MM.1S (cell line): Measurements from ENCODE around the gene MEG3.

Experiments
- DNase-seq: peaks from one replicate; pipeline ENCODE4 v3.0.0-alpha.2; 2015
- H2AFZ ChIP-seq: fragments of 300-600 bp; sonication (generic); 2 replicates; pipeline ENCODE4 v1.6.0; 2016; ENCODE audit warnings: antibody characterized with exemption, low read length
- H3F3A ChIP-seq: fragments of 300-600 bp; sonication (generic); 2 replicates; pipeline ENCODE4 v1.6.1; 2016; ENCODE audit warnings: mild to moderate bottlenecking, antibody characterized with exemption, low read length, moderate library complexity, mixed read lengths; ENCODE audit not compliant: insufficient read depth
- H3K27ac ChIP-seq: fragments of 300-600 bp; sonication (generic); 2 replicates; pipeline ENCODE4 v1.5.1; 2016; ENCODE audit warnings: mild to moderate bottlenecking, low read length
- H3K27me3 ChIP-seq: fragments of 300-600 bp; sonication (generic); replicated peaks from 2 replicates; pipeline ENCODE4 v1.6.0; 2016; ENCODE audit warnings: low read length; ENCODE audit not compliant: insufficient read depth
- H3K36me3 ChIP-seq: fragments of 300-600 bp; sonication (generic); replicated peaks from 2 replicates; pipeline ENCODE4 v1.6.1; 2016; ENCODE audit warnings: mild to moderate bottlenecking, low read length, mixed read lengths; ENCODE audit not compliant: insufficient read depth
- H3K4me1 ChIP-seq: fragments of 300-600 bp; sonication (generic); 2 replicates; pipeline ENCODE4 v1.6.1; 2016; ENCODE audit warnings: low read length, mixed read lengths
- H3K4me2 ChIP-seq: fragments of 300-600 bp; sonication (generic); 2 replicates; pipeline ENCODE4 v1.6.0; 2016; ENCODE audit warnings: low read depth, low read length
- H3K4me3 ChIP-seq: fragments of 300-600 bp; sonication (generic); 2 replicates; pipeline ENCODE4 v1.5.1; 2016; ENCODE audit warnings: low read length, mixed read lengths
- H3K79me2 ChIP-seq: fragments of 300-600 bp; sonication (generic); 2 replicates; pipeline ENCODE4 v1.6.1; 2016; ENCODE audit warnings: mixed run types, low read length, mixed read lengths
- H3K9ac ChIP-seq: fragments of 300-600 bp; sonication (generic); 2 replicates; pipeline ENCODE4 v1.6.1; 2016; ENCODE audit warnings: low read length, mixed read lengths
- H3K9me2 ChIP-seq: fragments of 300-600 bp; sonication (generic); replicated peaks from 2 replicates; pipeline ENCODE4 v1.6.1; 2016; ENCODE audit warnings: mild to moderate bottlenecking, low read length, mixed read lengths; ENCODE audit not compliant: insufficient read depth
- H3K9me3 ChIP-seq: fragments of 300-600 bp; sonication (generic); replicated peaks from 2 replicates; pipeline ENCODE4 v1.6.1; 2016; ENCODE audit warnings: mild to moderate bottlenecking, low read length, mixed read lengths; ENCODE audit not compliant: insufficient read depth
- H4K20me1 ChIP-seq: fragments of 300-600 bp; sonication (generic); 2 replicates; pipeline ENCODE4 v1.6.1; 2016; ENCODE audit warnings: mild to moderate bottlenecking, low read length, moderate library complexity, mixed read lengths; ENCODE audit not compliant: insufficient read depth
- EZH2 ChIP-seq: fragments of 300-600 bp; sonication (generic); optimal IDR thresholded peaks from 2 replicates; pipeline ENCODE3; 2017; ENCODE audit warnings: low read depth, mild to moderate bottlenecking, antibody characterized with exemption, low read length, mixed read lengths
- EZH2phosphoT487 ChIP-seq: fragments of 300-600 bp; sonication (generic); IDR thresholded peaks from 2 replicates; pipeline ENCODE4 v1.6.1; 2018; ENCODE audit warnings: antibody characterized with exemption, low read length
- TF ChIP-seq, protein P1 (sequence below): fragments of 300-600 bp; sonication (generic); IDR thresholded peaks from 2 replicates; pipeline ENCODE4 v1.5.1; 2016; ENCODE audit warnings: antibody characterized with exemption, low read length, mixed read lengths

Gene MEG3

DNA sequence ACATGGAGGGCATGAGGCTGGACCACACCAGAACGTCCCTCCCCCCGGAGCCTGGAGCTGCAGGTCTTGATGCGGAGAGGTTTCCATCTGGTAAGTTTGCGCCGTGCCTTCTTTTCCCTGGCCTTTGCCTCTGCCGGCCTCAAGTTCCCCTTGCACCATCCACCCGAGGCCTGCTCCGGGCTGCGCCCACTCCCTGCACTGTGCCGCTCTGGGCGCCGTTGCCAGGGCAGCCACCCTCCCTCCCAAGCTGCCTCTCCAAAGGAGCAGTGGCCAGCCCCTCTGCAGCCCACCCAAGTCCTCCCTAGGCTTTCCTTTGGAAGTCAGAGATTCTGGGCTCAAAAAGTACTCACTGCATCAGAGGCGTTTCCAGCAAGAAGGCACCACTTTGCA is 46.2 kb upstream of the MEG3 start:
- H3K79me2 ChIP-seq = no peaks in the 10 kb centered on the region
- no peak overlapping the region for H3K27ac ChIP-seq
- H3K27me3 ChIP-seq = peaks cover 39% of the 10 kb centered on the region
- no peak overlapping the region for H3K9ac ChIP-seq
- H3K9me2 ChIP-seq = no peaks in the 10 kb centered on the region
- no peaks in the 10 kb centered on the region for H4K20me1 ChIP-seq
- no peak overlapping the region for H3K4me2 ChIP-seq
- no peak overlapping the region for H2AFZ ChIP-seq
- H3K9me3 ChIP-seq = no peaks in the 10 kb centered on the region
- DNase-seq = no peak
- no peak overlapping the region for H3K4me3 ChIP-seq
- no peaks in the 10 kb centered on the region for H3F3A ChIP-seq
- H3K4me1 ChIP-seq = no peaks in the 10 kb centered on the region
- no peaks in the 10 kb centered on the region for H3K36me3 ChIP-seq
- TF ChIP-seq EZH2phosphoT487 = no peak
- TF ChIP-seq, protein P1, sequence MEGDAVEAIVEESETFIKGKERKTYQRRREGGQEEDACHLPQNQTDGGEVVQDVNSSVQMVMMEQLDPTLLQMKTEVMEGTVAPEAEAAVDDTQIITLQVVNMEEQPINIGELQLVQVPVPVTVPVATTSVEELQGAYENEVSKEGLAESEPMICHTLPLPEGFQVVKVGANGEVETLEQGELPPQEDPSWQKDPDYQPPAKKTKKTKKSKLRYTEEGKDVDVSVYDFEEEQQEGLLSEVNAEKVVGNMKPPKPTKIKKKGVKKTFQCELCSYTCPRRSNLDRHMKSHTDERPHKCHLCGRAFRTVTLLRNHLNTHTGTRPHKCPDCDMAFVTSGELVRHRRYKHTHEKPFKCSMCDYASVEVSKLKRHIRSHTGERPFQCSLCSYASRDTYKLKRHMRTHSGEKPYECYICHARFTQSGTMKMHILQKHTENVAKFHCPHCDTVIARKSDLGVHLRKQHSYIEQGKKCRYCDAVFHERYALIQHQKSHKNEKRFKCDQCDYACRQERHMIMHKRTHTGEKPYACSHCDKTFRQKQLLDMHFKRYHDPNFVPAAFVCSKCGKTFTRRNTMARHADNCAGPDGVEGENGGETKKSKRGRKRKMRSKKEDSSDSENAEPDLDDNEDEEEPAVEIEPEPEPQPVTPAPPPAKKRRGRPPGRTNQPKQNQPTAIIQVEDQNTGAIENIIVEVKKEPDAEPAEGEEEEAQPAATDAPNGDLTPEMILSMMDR = no peak
- TF ChIP-seq EZH2 = no peak

DNA sequence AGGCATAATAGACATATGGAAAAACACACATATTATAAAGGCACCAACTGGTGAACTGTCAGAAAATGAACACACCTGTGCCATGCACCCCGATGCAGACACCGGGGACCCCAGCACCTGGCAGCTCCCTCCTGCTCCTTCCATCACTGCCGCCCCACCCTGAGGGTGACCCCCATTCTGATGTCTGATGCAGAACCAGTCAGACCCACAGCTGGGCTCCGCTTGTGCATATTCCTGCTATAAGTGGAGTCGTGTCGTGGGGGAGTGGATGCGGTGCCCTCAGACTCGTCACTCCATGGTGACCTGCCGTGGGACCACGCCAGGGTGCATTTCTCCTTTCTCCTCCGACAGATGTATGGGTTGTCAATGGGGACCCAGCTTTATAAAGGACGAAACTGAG is 45.7 kb upstream of the MEG3 start:
- no peaks in the 10 kb centered on the region for H3K9me2 ChIP-seq
- H3F3A ChIP-seq = no peaks in the 10 kb centered on the region
- no peaks in the 10 kb centered on the region for H3K36me3 ChIP-seq
- no peak overlapping the region for H3K4me3 ChIP-seq
- no peaks in the 10 kb centered on the region for H3K4me1 ChIP-seq
- no peaks in the 10 kb centered on the region for H4K20me1 ChIP-seq
- no peak overlapping the region for H3K27ac ChIP-seq
- no peaks in the 10 kb centered on the region for H3K9me3 ChIP-seq
- H3K27me3 ChIP-seq = peaks cover 36% of the 10 kb centered on the region; the same call in 1 of the 2 replicates
- H3K9ac ChIP-seq = no peak overlapping the region
- no peaks in the 10 kb centered on the region for H3K79me2 ChIP-seq
- no peak for TF ChIP-seq EZH2
- H2AFZ ChIP-seq = no peak overlapping the region
- DNase-seq = no peak
- no peak overlapping the region for H3K4me2 ChIP-seq

DNA sequence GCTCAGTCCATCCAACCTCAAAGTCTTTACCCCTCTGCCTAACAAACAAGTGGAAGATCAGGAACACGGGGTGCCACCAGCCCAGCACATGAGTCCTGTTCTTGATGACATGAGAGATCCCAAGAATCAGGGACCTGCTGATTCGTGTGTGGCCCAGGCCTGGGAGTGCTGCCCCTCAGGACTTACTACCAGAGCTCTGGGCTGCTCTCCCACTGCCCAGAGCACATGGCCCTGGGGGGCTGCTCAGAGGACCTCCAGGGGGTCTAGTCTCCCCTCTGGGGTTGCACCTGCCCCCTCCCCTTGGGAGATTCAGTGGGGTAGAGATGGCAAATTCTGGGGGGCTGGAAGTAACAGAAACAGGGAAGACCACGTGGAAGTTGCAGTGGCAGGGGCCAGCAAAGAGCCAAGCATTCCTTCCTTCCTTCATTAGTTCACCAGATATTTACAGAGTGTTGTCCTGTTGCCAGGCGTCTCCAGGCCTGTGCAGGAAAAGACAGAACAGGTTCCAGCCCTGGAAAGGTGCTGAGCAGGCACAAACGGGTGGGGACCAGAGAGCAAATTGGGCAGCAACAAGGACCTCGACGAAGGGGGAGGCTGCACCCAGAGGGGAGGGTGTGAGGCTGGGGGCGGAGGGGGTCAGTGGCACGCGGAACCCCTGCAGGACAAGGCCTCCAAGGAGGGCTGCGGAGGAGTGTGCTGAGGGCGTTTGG is 45.1 kb upstream of the MEG3 start:
- H4K20me1 ChIP-seq = no peaks in the 10 kb centered on the region
- H3K9me2 ChIP-seq = no peaks in the 10 kb centered on the region
- TF ChIP-seq EZH2phosphoT487 = no peak
- TF ChIP-seq, protein P1 = no peak
- TF ChIP-seq EZH2 = no peak
- no peaks in the 10 kb centered on the region for H3K9me3 ChIP-seq
- no peak overlapping the region for H3K27ac ChIP-seq
- H3K27me3 ChIP-seq = peaks cover 36% of the 10 kb centered on the region; the same call in 1 of the 2 replicates
- H3F3A ChIP-seq = no peaks in the 10 kb centered on the region
- DNase-seq = no peak
- H3K4me2 ChIP-seq = no peak overlapping the region
- no peaks in the 10 kb centered on the region for H3K36me3 ChIP-seq
- H3K4me1 ChIP-seq = no peaks in the 10 kb centered on the region
- no peak overlapping the region for H2AFZ ChIP-seq
- no peak overlapping the region for H3K4me3 ChIP-seq
- H3K9ac ChIP-seq = no peak overlapping the region
- no peaks in the 10 kb centered on the region for H3K79me2 ChIP-seq

DNA sequence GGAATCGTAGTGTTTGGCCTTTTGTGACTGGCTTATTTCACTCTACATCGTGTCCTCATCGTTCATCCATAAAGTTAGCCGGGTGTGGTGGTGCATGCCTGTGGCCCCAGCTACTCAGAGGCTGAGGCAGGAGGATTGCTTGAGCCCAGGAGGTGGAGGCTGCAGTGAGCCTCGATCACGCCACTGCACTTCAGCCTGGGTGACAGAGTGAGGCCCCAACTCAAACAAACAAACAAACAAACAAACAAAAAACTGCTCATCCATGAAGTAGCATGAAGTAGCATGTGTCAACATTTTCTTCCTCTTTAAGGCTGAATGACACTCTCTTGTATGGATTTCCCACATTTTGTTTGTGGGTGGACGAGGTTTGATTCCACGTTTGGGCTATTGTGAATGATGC is 44.0 kb upstream of the MEG3 start:
- H3K4me1 ChIP-seq = no peaks in the 10 kb centered on the region
- H4K20me1 ChIP-seq = no peaks in the 10 kb centered on the region
- H3F3A ChIP-seq = no peaks in the 10 kb centered on the region
- H3K79me2 ChIP-seq = no peaks in the 10 kb centered on the region
- peaks cover 32% of the 10 kb centered on the region; the same call in 1 of the 2 replicates for H3K27me3 ChIP-seq
- no peak for DNase-seq
- no peaks in the 10 kb centered on the region for H3K36me3 ChIP-seq
- TF ChIP-seq, protein P1 = no peak
- TF ChIP-seq EZH2phosphoT487 (no peak), EZH2 (no peak)
- no peaks in the 10 kb centered on the region for H3K9me3 ChIP-seq
- no peak overlapping the region for H3K27ac ChIP-seq
- H3K4me3 ChIP-seq = no peak overlapping the region
- no peaks in the 10 kb centered on the region for H3K9me2 ChIP-seq
- no peak overlapping the region for H3K4me2 ChIP-seq
- no peak overlapping the region for H2AFZ ChIP-seq
- no peak overlapping the region for H3K9ac ChIP-seq
